K562 (cell line): ENCODE results near the gene C12orf54.

Experiments used
- FOS ChIP-seq: IDR thresholded peaks from 3 replicates; pipeline ENCODE4 v1.6.1; 2011; ENCODE audit not compliant: insufficient read length; ENCODE audit errors: extremely low read depth
- HNRNPK ChIP-seq: fragments of 200-400 bp; formaldehyde crosslinking; IDR thresholded peaks from one replicate; pipeline ENCODE4 v1.6.1; 2018; ENCODE audit warnings: mild to moderate bottlenecking, low read depth, low read length; ENCODE audit not compliant: poor library complexity, severe bottlenecking
- STAT5B ChIP-seq: fragments of 250-450 bp; sonication (Bioruptor Pico); IDR thresholded peaks from 2 replicates; pipeline ENCODE4 v1.8.0; 2021; ENCODE audit warnings: mild to moderate bottlenecking, inconsistent platforms
- ZHX1 ChIP-seq: fragments of 150-350 bp; conservative IDR thresholded peaks from 2 replicates; pipeline ENCODE4 v1.6.1; 2014; ENCODE audit warnings: low read length

GRCh38 chr12:48482930-48483329 is 632 bp downstream of the C12orf54 start:
- TF ChIP-seq ZHX1 = no peak
- TF ChIP-seq STAT5B = no peak
- no peak for TF ChIP-seq HNRNPK
- no peak for TF ChIP-seq FOS
